ENCODE data around the gene TM4SF20.
"Not testable (repeated sequence)": the region's sequence is repeated elsewhere in the genome, so short reads cannot be mapped to it uniquely, and the experiment has no call there.

Gene TM4SF20

GRCh38 chr2:227398684-227399670 lies 19.9 kb upstream of the TM4SF20 start:
- DNase-seq = no peak

- no peak for DNase-seq
Observed at GRCh38 chr2:227397562-227397961, 18.5 kb upstream of the TM4SF20 start.

- DNase-seq = no peak
Observed at GRCh38 chr2:227395556-227395955, 16.4 kb upstream of the TM4SF20 start.

GRCh38 chr2:227394401-227394800 lies 15.3 kb upstream of the TM4SF20 start:
- no peak for DNase-seq

- DNase-seq = no peak
Observed at GRCh38 chr2:227390468-227391256, 11.6 kb upstream of the TM4SF20 start.

- DNase-seq = no peak
Observed at GRCh38 chr2:227389661-227390060, 10.6 kb upstream of the TM4SF20 start.

- no peak for DNase-seq
Observed at GRCh38 chr2:227389231-227389630, 10.1 kb upstream of the TM4SF20 start.

GRCh38 chr2:227388537-227389011 lies 9.5 kb upstream of the TM4SF20 start:
- no peak for DNase-seq

- DNase-seq = not testable (repeated sequence)
Observed at GRCh38 chr2:227387583-227387982, 8.5 kb upstream of the TM4SF20 start, which contains the start of gene SCYGR1. Gene SCYGR1 (minus strand): TSS chr2:227387949. CDS start chr2:227387949, 0 bp downstream.

- no peak for DNase-seq
Observed at GRCh38 chr2:227386630-227387029, 7.5 kb upstream of the TM4SF20 start.

- DNase-seq = no peak
Observed at GRCh38 chr2:227383686-227384085, 4.6 kb upstream of the TM4SF20 start.

- not testable (repeated sequence) for DNase-seq
Observed at GRCh38 chr2:227382241-227382835, 3.2 kb upstream of the TM4SF20 start.

GRCh38 chr2:227378371-227378782 lies 729 bp downstream of the TM4SF20 start:
- no peak for DNase-seq

- DNase-seq = no peak
Observed at GRCh38 chr2:227377467-227378351, 1.4 kb downstream of the TM4SF20 start.

- DNase-seq = no peak
Observed at GRCh38 chr2:227376656-227377396, 2.3 kb downstream of the TM4SF20 start.

- DNase-seq = no peak
Observed at GRCh38 chr2:227374158-227374557, 4.9 kb downstream of the TM4SF20 start.

GRCh38 chr2:227373389-227373788 lies 5.7 kb downstream of the TM4SF20 start:
- DNase-seq = no peak

GRCh38 chr2:227370791-227371312 lies 8.3 kb downstream of the TM4SF20 start:
- DNase-seq = no peak

- DNase-seq = no peak
Observed at GRCh38 chr2:227370092-227370491, 9.0 kb downstream of the TM4SF20 start.

- DNase-seq = no peak
Observed at GRCh38 chr2:227368574-227368973, 10.5 kb downstream of the TM4SF20 start.

GRCh38 chr2:227367427-227367795 lies 11.7 kb downstream of the TM4SF20 start:
- no peak for DNase-seq
